Esophagus muscularis mucosa (tissue), 2 donors: ENCODE data around the gene ELL3.

Experiments
- POLR2A ChIP-seq: fragments of 450-650 bp; IDR thresholded peaks from one replicate; pipeline ENCODE4 v1.6.1; 2017; ENCODE audit warnings: antibody characterized with exemption, moderate library complexity, mild to moderate bottlenecking, low read depth
- POLR2AphosphoS5 ChIP-seq, 2 donors: sonication (generic); formaldehyde crosslinking; IDR thresholded peaks; one replicate each; pipeline ENCODE4 v1.6.1; 2017; ENCODE audit warnings: antibody characterized with exemption in 2 of 2

DNA sequence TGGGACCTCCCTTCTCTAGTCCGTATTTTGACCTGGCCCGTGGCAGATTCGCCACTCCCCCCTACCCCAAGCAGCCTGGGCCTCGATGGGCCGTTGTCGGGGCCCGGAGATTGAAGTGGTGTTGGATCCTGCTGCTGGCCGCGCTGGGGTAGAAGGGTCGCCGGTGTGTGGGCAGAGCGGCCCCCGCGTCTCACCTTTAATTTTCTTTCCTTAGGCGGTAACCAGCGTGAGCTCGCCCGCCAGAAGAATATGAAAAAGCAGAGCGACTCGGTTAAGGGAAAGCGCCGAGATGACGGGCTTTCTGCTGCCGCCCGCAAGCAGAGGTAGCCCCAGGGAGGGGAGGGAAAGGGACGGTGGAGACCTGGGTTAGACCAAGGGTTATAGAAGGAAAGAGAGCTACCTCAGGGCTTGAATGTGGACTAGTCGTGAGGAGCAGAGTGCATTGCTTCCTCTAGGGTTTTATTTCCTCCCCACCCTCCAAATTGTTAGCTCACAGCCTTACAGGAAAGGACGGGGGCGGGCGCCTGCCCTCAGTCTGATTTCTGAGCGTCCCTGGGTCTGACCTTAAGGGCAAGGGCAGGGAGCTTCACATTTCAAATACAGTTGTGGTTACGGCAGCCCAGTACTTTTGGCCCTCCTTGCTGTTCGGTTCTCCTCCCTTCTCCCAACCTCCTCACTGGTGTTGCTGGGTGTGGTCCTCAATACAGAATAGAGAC, 16.2 kb upstream of the ELL3 start:
- TF ChIP-seq POLR2AphosphoS5 (IDR thresholded peaks at IDR 0.05), result no peak
- no peak for TF ChIP-seq POLR2A
